KG1 (cell line): ENCODE data around the gene HMMR.

Experiments used
- DNase-seq: peaks from one replicate; lab custom pipeline; 2025; lab: John Stamatoyannopoulos, UW

The HMMR gene

GRCh38 chr5:163459462-163459818 is 992 bp upstream of the HMMR start:
- DNase-seq: no peak

GRCh38 chr5:163459819-163460561 is 442 bp upstream of the HMMR start, which contains the start of gene NUDCD2:
Gene NUDCD2 (minus strand): TSS chr5:163460102. CDS start chr5:163460050, 52 bp downstream.
- peak; percentile 79 for DNase-seq

GRCh38 chr5:163463063-163463435 is 2.6 kb downstream of the HMMR start:
- no peak for DNase-seq

GRCh38 chr5:163467682-163468081 is 7.2 kb downstream of the HMMR start:
- no peak for DNase-seq

GRCh38 chr5:163473635-163474243 is 13.3 kb downstream of the HMMR start:
- no peak for DNase-seq

GRCh38 chr5:163475411-163475810 is 15.0 kb downstream of the HMMR start:
- DNase-seq: no peak

GRCh38 chr5:163478126-163478981 is 17.9 kb downstream of the HMMR start:
- DNase-seq: no peak

GRCh38 chr5:163478982-163479271 is 18.5 kb downstream of the HMMR start:
- DNase-seq: no peak

- no peak for DNase-seq
Measured at GRCh38 chr5:163489055-163489744, 28.8 kb downstream of the HMMR start.

- DNase-seq: no peak
Measured at GRCh38 chr5:163489745-163490075, 29.3 kb downstream of the HMMR start.

- DNase-seq: no peak
Measured at GRCh38 chr5:163496286-163496685, 35.9 kb downstream of the HMMR start.

GRCh38 chr5:163497315-163497714 is 36.9 kb downstream of the HMMR start:
- no peak for DNase-seq

- DNase-seq: no peak
Measured at GRCh38 chr5:163498886-163499285, 38.5 kb downstream of the HMMR start.

- DNase-seq: no peak
Measured at GRCh38 chr5:163502521-163502920, 42.1 kb downstream of the HMMR start.

GRCh38 chr5:163503106-163504078 is 43.0 kb downstream of the HMMR start:
- peak; percentile 10 for DNase-seq

- DNase-seq: no peak
Measured at GRCh38 chr5:163504079-163504931, 43.9 kb downstream of the HMMR start.

- no peak for DNase-seq
Measured at GRCh38 chr5:163505049-163505367, 44.6 kb downstream of the HMMR start.

- DNase-seq: peak; percentile 72
Measured at GRCh38 chr5:163505368-163506094, 45.1 kb downstream of the HMMR start, which contains the start of gene MAT2B. Gene MAT2B (plus strand): TSS chr5:163505619. CDS start chr5:163505687, 68 bp downstream.

- DNase-seq: no peak
Measured at GRCh38 chr5:163506095-163506457, 45.6 kb downstream of the HMMR start.

GRCh38 chr5:163506726-163507125 is 46.3 kb downstream of the HMMR start:
- no peak for DNase-seq
